Brain microvascular endothelial cell (primary cell): ENCODE measurements around the gene COPS8.

Source experiments
- DNase-seq: peaks from one replicate; pipeline ENCODE4 v3.0.0-alpha.2; 2020
- H3K27ac ChIP-seq: fragments of 250-450 bp; sonication (Bioruptor Pico); 2 replicates; pipeline ENCODE4 v1.5.1; 2020; ENCODE audit warnings: mild to moderate bottlenecking, moderate library complexity
- H3K27me3 ChIP-seq: fragments of 250-450 bp; sonication (Bioruptor Pico); replicated peaks from 2 replicates; pipeline ENCODE4 v1.5.1; 2020; ENCODE audit warnings: mild to moderate bottlenecking
- H3K36me3 ChIP-seq: fragments of 250-450 bp; sonication (Bioruptor Pico); replicated peaks from 2 replicates; pipeline ENCODE4 v1.5.1; 2020; ENCODE audit warnings: mild to moderate bottlenecking
- H3K4me3 ChIP-seq: 2 replicates; pipeline ENCODE4 v1.5.1; 2011; ENCODE audit warnings: low read depth, mild to moderate bottlenecking, control low read depth, low read length, moderate library complexity
- CTCF ChIP-seq: IDR thresholded peaks from 2 replicates; pipeline ENCODE4 v1.5.1; 2011; ENCODE audit warnings: low read depth, mild to moderate bottlenecking, moderate library complexity, low read length, control low read depth, inconsistent platforms; ENCODE audit errors: missing control alignments
- in situ Hi-C: cut with HindIII; loops from 2 replicates; pipeline ENCODE4 v1.10.0; 2017; ENCODE audit warnings: low sequenced_read_pairs, low pct_ligation_motif_present

COPS8 gene

GRCh38 chr2:237121321-237121720 is 35.6 kb downstream of the COPS8 start:
- in situ Hi-C loops = no loop called here

GRCh38 chr2:237122214-237122666 is 36.6 kb downstream of the COPS8 start:
- no peaks in the 10 kb centered on the region for H3K36me3 ChIP-seq
- H3K27ac ChIP-seq = no peak overlapping the region
- in situ Hi-C loops = no loop called here
- TF ChIP-seq CTCF = peak; percentile 89
- H3K4me3 ChIP-seq = no peak overlapping the region
- no peaks in the 10 kb centered on the region for H3K27me3 ChIP-seq
- DNase-seq = peak; percentile 73

More at GRCh38 chr2:237121321-237121720, 35.6 kb downstream of the COPS8 start:
- Histone ChIP-seq H3K4me3 (no peak overlapping the region), H3K27ac (no peak overlapping the region), H3K27me3 (no peaks in the 10 kb centered on the region), H3K36me3 (no peaks in the 10 kb centered on the region)
- TF ChIP-seq CTCF = no peak
- DNase-seq = no peak

GRCh38 chr2:237124820-237125219 is 39.1 kb downstream of the COPS8 start:
- no peak for TF ChIP-seq CTCF
- DNase-seq = no peak
- in situ Hi-C loops = no loop called here
- no peak overlapping the region for H3K27ac ChIP-seq
- H3K4me3 ChIP-seq = no peak overlapping the region
- H3K27me3 ChIP-seq = no peaks in the 10 kb centered on the region
- no peaks in the 10 kb centered on the region for H3K36me3 ChIP-seq

- no peaks in the 10 kb centered on the region for H3K36me3 ChIP-seq
- H3K27me3 ChIP-seq = no peaks in the 10 kb centered on the region
- H3K4me3 ChIP-seq = no peak overlapping the region
- in situ Hi-C loops = no loop called here
- no peak for DNase-seq
- no peak for TF ChIP-seq CTCF
- H3K27ac ChIP-seq = no peak overlapping the region
Observed at GRCh38 chr2:237125967-237126366, 40.3 kb downstream of the COPS8 start.

GRCh38 chr2:237126519-237127174 is 41.0 kb downstream of the COPS8 start:
- DNase-seq = no peak
- no peaks in the 10 kb centered on the region for H3K27me3 ChIP-seq
- H3K27ac ChIP-seq = no peak overlapping the region
- H3K36me3 ChIP-seq = no peaks in the 10 kb centered on the region
- TF ChIP-seq CTCF = no peak
- no peak overlapping the region for H3K4me3 ChIP-seq
- in situ Hi-C loops = no loop called here
